ENCODE data around the gene ELK3.

The ELK3 gene

GRCh38 chr12:96193725-96194575 is at the start of gene ELK3:
ELK3 (plus strand) TSS chr12:96194375.
- peak; percentile 68 for DNase-seq

DNA sequence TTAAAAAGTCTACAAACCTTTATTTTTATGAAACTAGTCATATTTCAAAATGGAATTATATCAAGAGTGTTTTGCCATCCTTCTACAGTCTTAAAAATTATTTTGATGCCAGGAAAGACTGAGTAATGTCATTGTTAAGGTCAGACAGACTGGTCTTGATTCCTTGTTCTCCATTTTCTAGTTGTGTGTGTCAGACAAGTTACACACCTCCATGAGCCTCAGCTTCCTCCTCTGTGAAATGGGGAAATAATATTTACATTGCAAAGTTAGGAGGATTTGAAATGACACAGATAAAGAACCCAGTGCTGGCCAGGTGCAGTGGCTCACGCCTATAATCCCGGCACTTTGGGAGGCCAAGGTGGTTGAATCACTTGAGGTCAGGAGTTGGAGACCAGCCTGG is 47.4 kb upstream of the ELK3 start:
- no peak for DNase-seq

- DNase-seq: no peak
These were observed 43.7 kb upstream of the ELK3 start for GRCh38 chr12:96150442-96150841.

DNA sequence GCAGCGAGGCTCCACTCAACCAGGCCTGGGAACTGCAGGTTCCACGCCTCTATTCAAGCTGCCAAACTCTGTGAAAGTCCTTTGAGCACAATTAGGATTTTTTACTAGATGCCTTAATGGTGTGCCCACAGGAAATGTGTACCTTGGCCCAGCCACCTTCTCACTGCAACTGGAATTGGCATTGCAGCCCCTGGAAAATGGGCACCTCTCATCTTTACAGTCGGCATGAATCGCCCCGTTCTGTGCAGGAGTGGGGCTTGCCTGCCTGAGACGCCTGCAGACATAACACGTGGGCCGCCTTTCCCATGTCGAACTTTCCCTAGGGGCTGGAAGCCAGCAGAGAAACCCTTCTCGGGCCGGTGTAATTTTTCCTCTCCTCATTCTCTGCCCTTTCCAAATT is 42.0 kb upstream of the ELK3 start:
- DNase-seq: no peak

DNA sequence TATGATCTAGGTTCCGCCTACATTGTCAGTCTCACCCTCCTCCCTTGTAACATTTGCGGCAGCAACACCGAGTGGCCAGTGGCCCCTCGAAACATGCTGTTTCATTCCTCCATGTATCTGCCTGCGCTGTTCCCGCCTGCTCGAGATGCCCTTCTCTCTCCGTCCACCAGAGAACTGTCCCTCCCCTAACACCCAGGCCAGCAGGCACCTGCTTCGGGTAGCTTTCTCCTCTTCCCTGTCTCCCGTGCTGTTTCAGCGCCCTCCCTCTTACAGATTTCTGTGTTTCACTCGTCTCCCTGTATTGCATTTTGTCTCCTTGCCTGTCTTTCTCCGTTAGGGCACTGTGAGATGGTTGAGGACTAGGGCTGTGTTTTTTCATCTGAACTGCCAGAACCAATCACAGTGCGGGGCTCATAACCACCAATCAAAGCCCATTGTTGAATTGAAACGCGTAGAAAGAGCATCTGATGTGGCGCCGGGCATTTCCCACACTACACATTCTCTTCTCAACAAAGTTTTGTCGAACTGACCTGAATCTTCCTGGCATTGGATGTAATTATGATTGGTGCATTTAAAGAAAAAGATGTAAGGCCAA is 40.9 kb upstream of the ELK3 start:
- DNase-seq: no peak

GRCh38 chr12:96155181-96155580 is 39.0 kb upstream of the ELK3 start:
- DNase-seq: no peak

DNA sequence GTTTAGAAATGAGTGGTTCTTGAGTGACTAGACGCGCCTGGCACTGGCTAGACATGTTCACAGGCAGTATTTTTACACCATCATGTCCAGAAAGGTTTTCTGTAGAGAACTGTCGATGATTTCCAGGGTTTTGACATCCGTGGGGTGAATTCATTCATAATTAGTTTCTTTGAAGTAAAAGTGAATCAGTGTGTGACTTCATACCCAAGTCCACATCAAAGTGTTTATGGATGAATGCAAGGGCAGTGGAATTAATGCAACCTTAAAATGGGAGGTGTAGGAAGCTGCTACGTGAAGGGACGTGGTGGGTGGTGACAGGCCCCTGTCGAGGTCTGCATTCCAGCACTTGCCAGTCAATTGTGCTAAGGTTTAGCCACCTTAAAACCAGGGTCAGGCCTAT is 38.4 kb upstream of the ELK3 start:
- no peak for DNase-seq

DNA sequence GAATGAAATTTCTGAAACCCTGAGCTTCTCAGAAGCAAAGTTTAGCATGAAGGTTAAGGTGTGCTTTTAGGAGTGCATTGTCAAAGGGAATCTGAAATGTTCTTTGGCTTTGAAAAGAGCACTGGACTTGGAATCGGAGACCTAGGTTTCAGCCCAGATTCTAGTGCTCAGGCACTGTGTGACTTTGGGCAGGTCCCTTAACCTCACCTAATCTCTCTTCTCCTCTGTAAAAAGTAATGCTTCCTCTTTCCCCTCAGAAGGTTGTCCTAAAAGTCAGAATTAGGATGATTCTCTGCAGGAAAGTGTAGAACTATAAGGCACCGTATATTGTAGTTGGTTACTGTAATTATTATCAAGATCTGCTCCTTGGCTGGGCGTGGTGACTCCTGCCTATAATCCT is 38.0 kb upstream of the ELK3 start:
- no peak for DNase-seq

GRCh38 chr12:96157427-96157826 is 36.7 kb upstream of the ELK3 start:
- no peak for DNase-seq

GRCh38 chr12:96164951-96165811 is 29.0 kb upstream of the ELK3 start:
- no peak for DNase-seq

DNA sequence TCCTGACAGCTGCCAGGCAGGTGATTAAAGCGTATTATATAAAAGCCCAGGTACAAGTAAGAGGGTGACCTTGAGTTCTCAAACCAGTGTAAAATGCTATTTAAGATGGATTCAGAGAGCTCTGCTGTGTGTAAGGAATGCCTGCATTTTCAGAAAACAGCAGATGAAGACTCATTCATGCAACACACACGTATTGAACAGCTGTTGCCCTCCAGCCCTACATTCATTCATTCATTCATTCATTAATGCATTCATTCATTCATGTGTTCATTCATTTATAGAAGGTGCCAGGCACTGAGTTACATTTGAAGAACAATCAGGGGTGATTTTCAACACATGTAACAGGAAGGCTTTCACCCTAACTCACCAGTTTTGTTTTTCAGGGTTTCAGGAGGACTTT is 27.4 kb upstream of the ELK3 start:
- no peak for DNase-seq

DNA sequence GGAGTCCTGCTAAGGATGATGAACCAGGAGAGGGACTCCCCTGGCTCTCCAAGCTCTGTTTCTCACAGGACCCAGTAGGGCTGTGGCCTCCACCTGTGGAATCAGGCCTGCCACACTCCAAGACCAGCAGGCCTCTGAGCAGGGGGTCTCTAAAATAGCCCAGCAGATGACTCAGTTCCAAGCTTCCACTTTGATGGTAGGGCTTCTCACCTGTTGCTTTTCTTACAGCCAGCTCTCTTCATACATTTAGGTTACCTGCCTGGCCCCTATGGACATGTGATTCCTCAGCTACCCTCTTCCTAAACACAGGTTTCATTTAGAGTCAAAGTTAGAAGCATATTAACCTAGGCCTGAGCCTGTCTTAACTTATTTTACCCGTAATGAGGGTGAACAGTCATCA is 26.7 kb upstream of the ELK3 start:
- no peak for DNase-seq

DNA sequence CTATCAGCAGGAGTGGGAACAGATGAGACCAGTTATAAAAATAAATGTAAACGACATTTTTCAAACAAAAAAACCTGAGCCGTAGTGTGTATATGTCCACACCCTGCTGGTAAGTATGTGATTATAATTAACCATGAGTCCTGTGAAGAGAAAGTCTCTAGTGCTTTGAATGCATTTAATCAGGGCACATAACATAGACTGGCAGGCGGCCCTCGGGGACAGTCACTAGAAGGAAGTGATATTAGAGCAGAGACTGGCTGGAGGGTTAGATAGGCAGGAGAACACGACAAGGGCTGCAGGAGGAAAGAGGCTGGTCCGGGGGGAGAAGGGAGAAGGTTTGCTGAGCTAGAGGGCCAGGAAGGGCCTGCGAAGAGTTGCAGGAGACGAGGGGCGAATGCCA is 23.8 kb upstream of the ELK3 start:
- no peak for DNase-seq

- DNase-seq: no peak
These were observed 23.4 kb upstream of the ELK3 start for GRCh38 chr12:96170762-96171161.

DNA sequence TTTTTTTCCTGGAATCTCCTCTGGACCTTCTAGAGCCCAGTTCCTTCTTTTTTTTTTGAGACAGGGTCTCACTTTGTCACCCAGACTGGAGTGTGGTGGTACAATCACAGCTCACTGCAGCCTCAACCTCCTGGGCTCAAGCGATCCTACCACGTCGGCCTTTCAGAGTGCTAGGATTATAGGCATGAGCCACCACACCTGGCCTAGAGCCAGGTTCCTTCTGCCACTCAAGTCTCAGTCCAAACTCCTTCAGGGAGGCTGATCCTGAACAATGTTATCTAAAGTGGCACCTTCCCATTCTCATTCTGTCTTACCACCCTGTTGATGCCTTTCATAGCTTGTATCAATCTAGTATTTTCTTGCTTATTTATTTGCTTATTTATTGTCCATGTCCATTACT is 22.3 kb upstream of the ELK3 start:
- DNase-seq: no peak

GRCh38 chr12:96172981-96173380 is 21.2 kb upstream of the ELK3 start:
- no peak for DNase-seq

DNA sequence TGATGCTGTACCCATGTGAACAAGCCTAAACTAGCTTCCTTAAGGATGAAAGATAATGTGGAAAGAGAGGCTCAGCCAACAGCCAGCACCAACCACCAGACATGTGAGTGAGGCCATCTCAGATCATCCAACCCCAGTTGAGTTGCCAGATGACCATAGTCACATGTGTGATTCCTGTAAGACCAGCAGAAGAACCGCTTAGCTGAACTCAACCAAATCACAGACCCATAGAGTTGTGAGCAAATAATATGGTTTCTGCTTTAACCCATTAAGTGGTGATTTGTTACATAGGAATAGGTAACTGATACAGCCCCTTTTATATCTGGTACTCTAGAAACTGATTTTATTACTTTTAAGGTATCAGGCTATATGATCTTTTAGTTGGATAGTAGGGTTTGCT is 17.6 kb upstream of the ELK3 start:
- DNase-seq: no peak

DNA sequence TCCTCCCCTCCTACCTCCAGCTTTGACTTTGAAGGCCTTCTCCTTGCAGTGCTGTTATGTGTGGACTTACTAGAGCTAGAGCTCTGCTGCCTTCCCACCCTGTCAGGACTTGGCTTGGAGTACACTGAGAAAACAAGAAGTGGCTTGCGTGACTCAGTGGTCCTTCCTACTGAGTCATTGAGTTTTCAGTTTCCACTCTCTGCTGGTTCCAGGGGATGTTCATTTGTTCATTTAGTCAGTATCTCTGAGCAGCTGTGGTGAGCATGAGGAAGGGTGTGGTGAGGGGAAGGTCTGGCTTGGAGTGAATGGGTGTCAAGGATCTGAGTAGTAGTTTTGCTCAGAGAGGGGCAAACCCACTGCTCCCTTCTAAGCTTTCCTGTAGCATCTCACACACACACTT is 17.2 kb upstream of the ELK3 start:
- peak; percentile 49 for DNase-seq

DNA sequence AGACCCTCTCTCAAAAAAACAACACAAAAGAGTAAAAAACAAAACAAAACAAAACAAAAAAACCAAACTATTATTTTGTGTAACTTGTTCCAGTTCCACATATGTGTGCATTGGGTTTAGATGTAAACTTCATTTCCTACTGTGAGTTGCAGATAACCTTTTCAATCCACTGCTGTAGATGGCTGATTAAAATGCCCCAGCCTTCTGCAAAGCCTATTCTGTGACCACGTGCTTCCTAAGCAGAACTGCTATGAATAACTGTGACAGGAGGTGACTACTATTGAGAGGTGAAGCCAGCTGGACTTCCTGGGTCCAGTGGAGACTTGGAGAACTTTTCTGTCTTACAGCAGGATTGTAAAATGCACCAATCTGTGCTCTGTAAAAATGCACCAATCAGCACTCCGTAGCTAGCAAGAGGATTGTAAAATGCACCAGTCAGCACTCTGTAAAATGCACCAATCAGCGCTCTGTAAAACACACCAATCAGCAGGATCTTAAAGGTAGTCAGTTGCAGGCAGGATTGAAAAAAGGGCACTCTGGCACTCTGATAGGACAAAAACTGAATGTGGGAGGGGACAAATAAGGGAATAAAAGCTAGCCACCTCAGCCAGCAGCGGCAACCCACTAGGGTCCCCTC is 10.3 kb upstream of the ELK3 start:
- DNase-seq: no peak

DNA sequence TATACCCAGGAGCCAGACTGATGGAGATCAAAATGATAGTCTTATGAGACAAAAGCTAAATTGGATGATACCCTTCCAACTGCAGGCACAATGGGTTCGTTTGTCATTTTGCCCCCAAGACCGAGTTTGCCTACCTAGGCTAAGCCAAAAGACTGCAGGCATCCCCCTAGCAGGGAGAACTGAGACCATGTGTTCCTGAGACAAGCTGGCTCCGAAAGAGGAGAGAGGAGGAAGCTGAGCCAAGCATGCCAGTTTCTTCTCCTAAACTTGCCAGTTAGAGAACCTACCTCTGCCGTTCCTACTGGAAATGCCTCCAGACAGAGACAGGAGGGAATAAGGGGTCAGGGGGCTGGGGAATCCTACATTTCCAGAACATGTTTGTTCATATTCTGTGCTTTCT is 8.3 kb upstream of the ELK3 start:
- DNase-seq: no peak

DNA sequence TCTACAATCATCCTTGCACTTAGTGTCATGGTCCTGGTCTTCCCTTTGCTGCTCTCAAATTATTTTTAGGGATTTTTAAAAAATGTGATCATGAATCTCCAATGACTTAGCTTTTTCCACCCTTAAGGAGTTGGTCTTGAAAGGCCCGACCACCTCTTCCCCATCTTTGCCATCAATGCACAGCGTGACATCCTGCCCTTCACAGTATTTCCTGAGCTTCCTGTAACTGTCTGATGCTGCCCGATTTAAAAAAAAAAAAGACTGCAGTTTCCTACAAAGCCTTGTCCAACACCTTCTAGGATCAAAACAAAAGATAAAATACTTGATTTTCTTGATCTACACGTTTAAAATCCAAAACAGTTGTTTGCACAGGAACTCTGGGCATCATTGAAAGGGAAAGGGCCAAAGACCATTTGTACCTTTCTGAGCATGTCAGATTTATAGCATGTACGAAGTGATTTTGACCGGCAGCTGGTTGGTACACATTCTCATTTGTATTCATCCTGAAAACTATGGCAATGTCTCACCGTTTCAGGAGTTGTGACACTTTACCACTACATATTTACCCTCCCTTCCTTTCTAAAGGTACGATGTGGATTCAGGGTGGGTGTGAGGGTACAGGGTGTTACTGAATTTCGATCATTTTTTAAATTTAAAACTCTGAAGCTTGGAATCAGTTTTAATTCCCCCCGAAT is 7.4 kb upstream of the ELK3 start:
- DNase-seq: no peak

GRCh38 chr12:96187956-96188355 is 6.2 kb upstream of the ELK3 start:
- DNase-seq: no peak

- no peak for DNase-seq
These were observed 4.4 kb upstream of the ELK3 start for GRCh38 chr12:96189781-96190180.

Measured in activated CD4-positive, CD25-positive, alpha-beta regulatory T cell treated with anti-CD3 and anti-CD28 coated beads, Interleukin-2, amount 50 U/mL, for 72 hours (primary cell).